Measurements from ENCODE around the gene DNHD1.
A peak's percentile ranks its signal among the peaks of the same experiment; 100 is the strongest.

DNHD1 gene

DNA sequence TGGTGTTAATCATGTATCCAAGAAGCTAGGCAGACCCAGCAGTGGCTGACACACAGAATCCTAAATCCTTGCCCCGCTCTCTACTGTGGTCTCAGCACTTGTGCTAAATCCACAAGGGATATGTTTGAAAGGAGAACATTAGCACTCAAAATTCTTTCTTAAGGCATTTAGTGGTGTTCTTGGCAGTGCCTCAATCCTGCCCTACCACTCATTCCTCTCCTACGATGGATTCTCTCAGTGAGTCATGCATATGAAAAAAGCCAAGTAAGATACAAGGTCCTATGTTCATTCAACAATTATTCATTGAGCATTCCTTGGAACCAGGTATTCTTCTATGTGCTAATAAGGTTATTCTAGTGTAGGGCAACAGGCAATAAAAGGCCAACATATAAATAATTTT is 75.1 kb downstream of the DNHD1 start:
- peak; percentile 83 for DNase-seq (ENCODE audit: low read depth)
- H3K4me3 ChIP-seq (ENCODE audit: control insufficient read depth, low read depth, low read length) = no peak overlapping the region
- TF ChIP-seq, protein P1, sequence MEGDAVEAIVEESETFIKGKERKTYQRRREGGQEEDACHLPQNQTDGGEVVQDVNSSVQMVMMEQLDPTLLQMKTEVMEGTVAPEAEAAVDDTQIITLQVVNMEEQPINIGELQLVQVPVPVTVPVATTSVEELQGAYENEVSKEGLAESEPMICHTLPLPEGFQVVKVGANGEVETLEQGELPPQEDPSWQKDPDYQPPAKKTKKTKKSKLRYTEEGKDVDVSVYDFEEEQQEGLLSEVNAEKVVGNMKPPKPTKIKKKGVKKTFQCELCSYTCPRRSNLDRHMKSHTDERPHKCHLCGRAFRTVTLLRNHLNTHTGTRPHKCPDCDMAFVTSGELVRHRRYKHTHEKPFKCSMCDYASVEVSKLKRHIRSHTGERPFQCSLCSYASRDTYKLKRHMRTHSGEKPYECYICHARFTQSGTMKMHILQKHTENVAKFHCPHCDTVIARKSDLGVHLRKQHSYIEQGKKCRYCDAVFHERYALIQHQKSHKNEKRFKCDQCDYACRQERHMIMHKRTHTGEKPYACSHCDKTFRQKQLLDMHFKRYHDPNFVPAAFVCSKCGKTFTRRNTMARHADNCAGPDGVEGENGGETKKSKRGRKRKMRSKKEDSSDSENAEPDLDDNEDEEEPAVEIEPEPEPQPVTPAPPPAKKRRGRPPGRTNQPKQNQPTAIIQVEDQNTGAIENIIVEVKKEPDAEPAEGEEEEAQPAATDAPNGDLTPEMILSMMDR (conservative IDR thresholded peaks at IDR 0.05; ENCODE audit: control insufficient read depth, insufficient read depth, low read depth, low read length) = no peak

DNA sequence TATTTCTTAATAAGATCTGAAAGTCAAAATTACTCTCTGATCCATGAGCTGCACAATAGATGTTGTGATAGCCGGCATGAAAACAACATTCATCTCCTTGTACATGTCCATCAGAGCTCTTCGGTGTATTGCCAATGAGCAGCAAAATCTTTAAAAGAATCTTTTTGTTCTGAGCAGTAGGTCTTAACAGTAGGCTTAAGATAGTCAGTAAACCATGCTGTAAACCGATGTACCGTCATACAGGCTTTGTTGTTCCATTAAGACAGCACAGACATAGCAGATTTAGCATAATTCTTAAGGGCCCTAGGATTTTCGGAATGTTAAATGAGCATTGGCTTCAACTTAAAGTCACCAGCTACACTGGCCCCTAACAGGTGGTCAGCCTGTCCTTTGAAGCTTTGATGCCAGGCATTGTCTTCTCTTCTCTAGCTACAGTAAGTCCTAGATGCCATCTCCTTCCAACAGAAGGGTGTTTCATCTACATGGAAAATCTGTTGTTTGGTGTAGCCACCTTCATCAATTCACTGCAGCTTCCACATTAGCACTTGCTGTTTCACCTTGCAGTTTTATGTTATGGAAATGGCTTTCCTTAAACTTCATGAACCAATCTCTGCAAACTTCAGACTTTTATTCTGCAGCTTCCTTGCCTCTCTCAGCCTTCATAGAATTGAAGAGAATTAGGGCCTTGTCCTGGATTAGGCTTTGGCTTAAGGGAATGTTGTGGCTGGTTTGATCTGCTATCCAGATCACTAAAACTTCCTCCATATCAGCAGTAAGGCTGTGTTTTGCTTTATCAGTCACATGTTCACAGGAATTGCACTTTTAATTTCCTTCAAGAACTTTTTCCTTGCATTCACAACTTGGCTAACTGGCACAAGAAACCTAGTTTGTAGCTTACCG is 78.0 kb downstream of the DNHD1 start:
- no peak overlapping the region for H3K4me3 ChIP-seq (ENCODE audit: control insufficient read depth, low read depth, low read length)
- no peak for DNase-seq (ENCODE audit: low read depth)
- TF ChIP-seq, protein P1 (conservative IDR thresholded peaks at IDR 0.05; ENCODE audit: control insufficient read depth, insufficient read depth, low read depth, low read length) = no peak

DNA sequence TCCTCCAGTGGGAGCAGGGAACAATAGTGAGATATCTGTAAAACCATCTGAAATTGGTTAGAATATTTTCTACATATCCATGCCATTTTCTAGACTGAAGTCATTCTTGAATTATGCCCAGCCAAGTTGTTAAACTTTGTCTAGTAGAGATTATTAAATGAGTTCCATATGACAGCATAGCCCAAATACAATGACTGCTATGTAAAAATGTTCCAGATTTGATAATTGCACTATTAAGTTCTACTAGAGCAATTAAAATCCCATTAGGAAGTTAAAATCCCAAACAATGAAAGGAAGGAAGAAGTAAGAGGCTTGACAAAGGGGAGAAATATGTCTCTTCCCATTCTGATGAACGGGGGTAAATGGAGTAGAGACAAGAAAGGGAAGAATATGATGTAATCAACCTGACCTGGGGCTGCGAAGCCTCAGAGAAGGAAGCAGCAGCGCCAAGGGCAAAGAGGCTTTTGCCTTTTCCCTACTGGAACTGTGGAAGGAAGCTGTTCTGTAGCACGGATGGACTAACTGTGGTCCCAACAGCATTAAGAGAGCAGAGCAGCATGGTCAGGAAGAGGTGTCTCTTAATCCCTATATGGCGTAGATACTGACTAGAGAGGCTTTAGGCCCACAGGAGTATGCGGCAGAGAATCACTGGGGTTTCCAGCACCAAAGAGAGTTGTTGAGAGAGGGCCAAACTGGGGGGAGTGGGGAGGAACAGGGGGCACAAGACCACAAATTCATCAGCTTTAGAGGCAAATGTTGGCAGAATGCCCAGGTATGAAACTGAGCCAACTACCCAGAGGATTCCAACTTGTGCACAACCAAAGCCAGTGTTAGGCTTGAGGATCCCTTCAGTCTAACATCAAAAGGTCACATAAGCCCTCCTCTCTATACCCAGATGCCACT is 79.6 kb downstream of the DNHD1 start:
- no peak overlapping the region for H3K4me3 ChIP-seq (ENCODE audit: control insufficient read depth, low read depth, low read length)
- TF ChIP-seq, protein P1 (conservative IDR thresholded peaks at IDR 0.05; ENCODE audit: control insufficient read depth, insufficient read depth, low read depth, low read length) = no peak
- peak; percentile 68 for DNase-seq (ENCODE audit: low read depth)

DNA sequence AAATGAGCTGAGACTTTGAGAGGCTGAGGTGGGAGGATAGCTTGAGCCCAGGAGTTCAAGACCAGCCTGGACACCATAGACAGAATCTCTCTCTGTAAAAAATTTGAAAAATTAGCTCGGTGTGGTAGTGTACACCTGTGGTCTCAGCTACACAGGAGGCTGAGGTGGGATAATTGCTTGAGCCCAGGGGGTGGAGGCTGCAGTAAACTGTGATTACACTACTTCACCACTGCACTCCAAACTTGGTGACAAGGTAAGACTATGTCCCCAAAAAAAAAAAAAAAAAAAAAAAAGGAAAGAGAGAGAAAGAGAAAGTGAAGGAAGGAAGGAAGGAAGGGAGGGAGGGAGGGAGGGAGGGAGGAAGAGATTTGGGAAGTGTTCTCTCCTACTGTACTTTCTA is 81.1 kb downstream of the DNHD1 start:
- TF ChIP-seq, protein P1 (conservative IDR thresholded peaks at IDR 0.05; ENCODE audit: control insufficient read depth, insufficient read depth, low read depth, low read length) = no peak
- no peak overlapping the region for H3K4me3 ChIP-seq (ENCODE audit: control insufficient read depth, low read depth, low read length)
- no peak for DNase-seq (ENCODE audit: low read depth)

DNA sequence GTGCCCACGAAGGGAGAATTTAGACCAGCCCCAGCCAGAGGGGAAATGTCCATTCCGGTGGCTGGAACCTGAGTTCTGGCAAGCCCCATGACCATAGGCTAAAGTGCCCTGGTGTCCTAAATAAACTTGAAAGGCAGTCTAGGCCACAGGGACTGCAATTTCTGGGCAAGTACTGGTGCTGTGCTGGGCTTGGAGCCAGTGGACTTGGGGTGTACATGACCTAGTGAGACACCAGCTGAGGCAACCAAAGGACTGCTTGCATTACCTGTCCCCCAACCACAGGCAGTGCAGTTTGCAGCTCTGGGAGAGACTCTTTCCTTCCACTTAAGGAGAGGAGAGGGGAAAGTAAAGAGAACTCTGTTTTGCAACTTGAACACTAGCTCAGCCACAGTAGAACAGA is 82.6 kb downstream of the DNHD1 start:
- TF ChIP-seq, protein P1 (conservative IDR thresholded peaks at IDR 0.05; ENCODE audit: control insufficient read depth, insufficient read depth, low read depth, low read length) = no peak
- DNase-seq (ENCODE audit: low read depth) = no peak
- H3K4me3 ChIP-seq (ENCODE audit: control insufficient read depth, low read depth, low read length) = no peak overlapping the region

DNA sequence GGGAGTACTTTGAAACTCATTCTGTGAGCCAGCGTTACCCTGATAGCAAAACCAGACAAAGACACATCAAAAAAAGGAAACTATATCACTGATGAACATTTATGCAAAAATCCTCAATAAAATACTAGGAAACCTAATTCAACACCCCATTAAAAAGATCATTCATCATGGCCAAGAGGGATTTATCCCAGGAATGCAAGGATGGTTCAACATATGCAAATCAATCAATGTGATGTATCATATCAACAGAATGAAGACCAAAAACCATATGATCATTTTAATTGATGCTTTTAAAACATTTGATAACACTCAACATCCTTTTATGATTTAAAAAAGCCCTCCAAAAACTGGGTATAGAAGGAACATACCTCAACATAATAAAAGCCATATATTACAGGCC is 86.5 kb downstream of the DNHD1 start:
- no peak for DNase-seq (ENCODE audit: low read depth)
- TF ChIP-seq, protein P1 (conservative IDR thresholded peaks at IDR 0.05; ENCODE audit: control insufficient read depth, insufficient read depth, low read depth, low read length) = no peak
- no peak overlapping the region for H3K4me3 ChIP-seq (ENCODE audit: control insufficient read depth, low read depth, low read length)

Measured in fibroblast of mammary gland (primary cell).